Measurements from ENCODE around the gene BHLHE23.

- TF ChIP-seq CTCF (IDR thresholded peaks at IDR 0.05) (no peak), POLR2A (IDR thresholded peaks at IDR 0.05) (no peak)
Observed at GRCh38 chr20:63044605-63045004, 37.8 kb upstream of the BHLHE23 start.

All from heart left ventricle (tissue), 13 donors.